Upper lobe of left lung (tissue), 6 donors: ENCODE results near the gene KIF13A. TPM values are rescaled to one million over a fixed set of nuclear protein-coding genes. Genes with fewer than 3 reads are reported as not detected.

Source experiments
- ATAC-seq, 2 donors: fragments of 200-7000 bp; cut with Tn5 transposase; one replicate each; pipeline ENCODE4 v1.9.1; 2022; ENCODE audit warnings: mild to moderate bottlenecking in 2 of 2, moderate library complexity in 2 of 2; ENCODE audit not compliant: low FRiP score in 2 of 2
- DNase-seq, 2 donors: peaks; one replicate each; pipeline ENCODE4 v3.0.0-alpha.2; 2019 to 2020
- H3K27ac ChIP-seq, 4 donors: fragments of 200-600 bp; sonication (generic); one replicate each; pipeline ENCODE4 v1.5.1; 2016 to 2019
- H3K27me3 ChIP-seq, 4 donors: fragments of 200-600 bp; sonication (generic); one replicate each; pipeline ENCODE4 v1.5.1; 2017 to 2019
- H3K36me3 ChIP-seq, 4 donors: fragments of 200-600 bp; sonication (generic); one replicate each; pipeline ENCODE4 v1.5.1; 2016 to 2019
- H3K4me1 ChIP-seq, 4 donors: fragments of 200-600 bp; sonication (generic); one replicate each; pipeline ENCODE4 v1.5.1; 2018 to 2019
- H3K4me3 ChIP-seq, 4 donors: fragments of 200-600 bp; sonication (generic); one replicate each; pipeline ENCODE4 v1.5.1; 2017 to 2019; ENCODE audit warnings: mild to moderate bottlenecking in 2 of 4, moderate library complexity in 1 of 4
- H3K9me3 ChIP-seq, 4 donors: fragments of 200-600 bp; sonication (generic); one replicate each; pipeline ENCODE4 v1.5.1; 2018 to 2019
- EP300 ChIP-seq, 4 donors: sonication (generic); formaldehyde crosslinking; IDR thresholded peaks; one replicate each; pipeline ENCODE4 v1.5.1; 2017; ENCODE audit warnings: antibody characterized with exemption in 4 of 4, control low read depth in 2 of 4
- POLR2A ChIP-seq, 4 donors: fragments of 450-650 bp; IDR thresholded peaks; one replicate each; pipeline ENCODE4 v1.5.1; 2016 to 2017; ENCODE audit warnings: antibody characterized with exemption in 4 of 4, mild to moderate bottlenecking in 2 of 4
- POLR2AphosphoS5 ChIP-seq, 2 donors: sonication (generic); formaldehyde crosslinking; IDR thresholded peaks; one replicate each; pipeline ENCODE4 v1.5.1; 2017; ENCODE audit warnings: antibody characterized with exemption in 2 of 2
- WGBS, 2 donors: methylation state at CpG; one replicate each; pipeline ENCODE4 v1.1.5; 2017 to 2018; 5-methylcytosine and 5-hydroxymethylcytosine counted together
- total RNA-seq, 6 donors: library from RNA; depleted of rRNA in 4 of 6; stranded (reverse); fragments of >200 nt in 4 of 6; gene quantifications; one replicate each; pipeline versions ENCODE4 v1.1.0 to v1.2.1, GENCODE V29; 2016 to 2021
- TF ChIP-seq, protein P1 (sequence below), 6 experiments: fragments of 450-650 bp in 4 of 6; fragments of 200-600 bp in 2 of 6; sonication (generic) in 2 of 6; IDR thresholded peaks; one replicate each; pipeline ENCODE4 v1.5.1; 2016 to 2019; ENCODE audit warnings: antibody characterized with exemption in 6 of 6
- donor health status: DM: no; HTN: no; CAD: no; lungs with moderate emphysema.
- donor health status: DM: no; HTN: yes; CAD: no; lungs with severe emphysema.

The KIF13A gene
- total RNA-seq, 6 donors from 2014 or later, result 35.8 to 59.9 (median 49.0) TPM

- Histone ChIP-seq H3K9me3 (no peaks in the 10 kb centered on the region), H3K27me3 (no peaks in the 10 kb centered on the region), H3K36me3 (no peaks in the 10 kb centered on the region), H3K4me3 (no peak overlapping the region), H3K4me1 (peaks cover 38 to 68% (median 54%) of the 10 kb centered on the region in 4 donors), H3K27ac (peak overlapping the region; percentile 46 to 76 (median 66))
- ATAC-seq (peak; percentile 89 to 90), DNase-seq (peak in 1 of 2 donors; percentile 56)
- TF ChIP-seq, protein P1, sequence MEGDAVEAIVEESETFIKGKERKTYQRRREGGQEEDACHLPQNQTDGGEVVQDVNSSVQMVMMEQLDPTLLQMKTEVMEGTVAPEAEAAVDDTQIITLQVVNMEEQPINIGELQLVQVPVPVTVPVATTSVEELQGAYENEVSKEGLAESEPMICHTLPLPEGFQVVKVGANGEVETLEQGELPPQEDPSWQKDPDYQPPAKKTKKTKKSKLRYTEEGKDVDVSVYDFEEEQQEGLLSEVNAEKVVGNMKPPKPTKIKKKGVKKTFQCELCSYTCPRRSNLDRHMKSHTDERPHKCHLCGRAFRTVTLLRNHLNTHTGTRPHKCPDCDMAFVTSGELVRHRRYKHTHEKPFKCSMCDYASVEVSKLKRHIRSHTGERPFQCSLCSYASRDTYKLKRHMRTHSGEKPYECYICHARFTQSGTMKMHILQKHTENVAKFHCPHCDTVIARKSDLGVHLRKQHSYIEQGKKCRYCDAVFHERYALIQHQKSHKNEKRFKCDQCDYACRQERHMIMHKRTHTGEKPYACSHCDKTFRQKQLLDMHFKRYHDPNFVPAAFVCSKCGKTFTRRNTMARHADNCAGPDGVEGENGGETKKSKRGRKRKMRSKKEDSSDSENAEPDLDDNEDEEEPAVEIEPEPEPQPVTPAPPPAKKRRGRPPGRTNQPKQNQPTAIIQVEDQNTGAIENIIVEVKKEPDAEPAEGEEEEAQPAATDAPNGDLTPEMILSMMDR (IDR thresholded peaks at IDR 0.05), result no peak
- TF ChIP-seq POLR2AphosphoS5 (IDR thresholded peaks at IDR 0.05), result peak; percentile 66 to 76
- WGBS, 2 donors, result 12 to 25% methylated on average over 5 of the region's 5 CpGs
Observed at GRCh38 chr6:17932330-17932852, 55.0 kb downstream of the KIF13A start.

DNA sequence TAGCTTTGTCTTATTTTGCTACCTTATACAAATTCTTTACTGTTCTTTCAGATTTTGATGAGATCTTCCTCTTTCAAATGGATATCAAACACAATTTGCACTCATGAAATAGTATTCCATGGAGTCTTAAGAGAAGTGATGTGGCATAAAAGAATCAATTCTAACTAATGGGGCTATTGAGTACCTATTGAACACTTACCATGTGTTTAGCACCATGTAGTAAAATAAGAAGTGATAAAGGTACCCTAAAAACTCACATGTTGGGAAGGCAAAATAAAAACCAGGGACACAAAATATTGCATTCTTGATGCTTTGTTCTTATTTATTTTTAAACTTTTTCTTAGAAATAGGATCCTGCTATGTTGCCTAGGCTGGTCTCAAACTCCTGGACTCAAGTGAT is 56.2 kb downstream of the KIF13A start:
- Histone ChIP-seq H3K36me3 (no peaks in the 10 kb centered on the region), H3K27me3 (no peaks in the 10 kb centered on the region), H3K9me3 (no peaks in the 10 kb centered on the region), H3K27ac (peak overlapping the region; percentile 46 to 76 (median 60)), H3K4me1 (peaks cover 38 to 68% (median 51%) of the 10 kb centered on the region in 4 donors), H3K4me3 (no peak overlapping the region)
- no peak for TF ChIP-seq EP300 (IDR thresholded peaks at IDR 0.05)
- TF ChIP-seq, protein P1 (IDR thresholded peaks at IDR 0.05), result no peak
- no peak for TF ChIP-seq POLR2AphosphoS5 (IDR thresholded peaks at IDR 0.05)
- TF ChIP-seq POLR2A (IDR thresholded peaks at IDR 0.05), result no peak
- DNase-seq (no peak), ATAC-seq (no peak)

- H3K36me3 ChIP-seq, result no peaks in the 10 kb centered on the region
- H3K4me3 ChIP-seq, result no peak overlapping the region
- peaks cover 38 to 68% (median 49%) of the 10 kb centered on the region in 4 donors for H3K4me1 ChIP-seq
- no peak for DNase-seq
- 52 to 61% methylated on average over 5 of the region's 5 CpGs for WGBS, 2 donors
- ATAC-seq, result peak in 1 of 2 donors; percentile 14
- TF ChIP-seq, protein P1 (IDR thresholded peaks at IDR 0.05), result no peak
- TF ChIP-seq POLR2AphosphoS5 (IDR thresholded peaks at IDR 0.05), result peak in 1 of 2 donors; percentile 12
- H3K27ac ChIP-seq, result peak overlapping the region; percentile 52 to 76 (median 62)
- no peaks in the 10 kb centered on the region for H3K27me3 ChIP-seq
- H3K9me3 ChIP-seq, result no peaks in the 10 kb centered on the region
Observed at GRCh38 chr6:17930321-17930993, 57.0 kb downstream of the KIF13A start.

DNA sequence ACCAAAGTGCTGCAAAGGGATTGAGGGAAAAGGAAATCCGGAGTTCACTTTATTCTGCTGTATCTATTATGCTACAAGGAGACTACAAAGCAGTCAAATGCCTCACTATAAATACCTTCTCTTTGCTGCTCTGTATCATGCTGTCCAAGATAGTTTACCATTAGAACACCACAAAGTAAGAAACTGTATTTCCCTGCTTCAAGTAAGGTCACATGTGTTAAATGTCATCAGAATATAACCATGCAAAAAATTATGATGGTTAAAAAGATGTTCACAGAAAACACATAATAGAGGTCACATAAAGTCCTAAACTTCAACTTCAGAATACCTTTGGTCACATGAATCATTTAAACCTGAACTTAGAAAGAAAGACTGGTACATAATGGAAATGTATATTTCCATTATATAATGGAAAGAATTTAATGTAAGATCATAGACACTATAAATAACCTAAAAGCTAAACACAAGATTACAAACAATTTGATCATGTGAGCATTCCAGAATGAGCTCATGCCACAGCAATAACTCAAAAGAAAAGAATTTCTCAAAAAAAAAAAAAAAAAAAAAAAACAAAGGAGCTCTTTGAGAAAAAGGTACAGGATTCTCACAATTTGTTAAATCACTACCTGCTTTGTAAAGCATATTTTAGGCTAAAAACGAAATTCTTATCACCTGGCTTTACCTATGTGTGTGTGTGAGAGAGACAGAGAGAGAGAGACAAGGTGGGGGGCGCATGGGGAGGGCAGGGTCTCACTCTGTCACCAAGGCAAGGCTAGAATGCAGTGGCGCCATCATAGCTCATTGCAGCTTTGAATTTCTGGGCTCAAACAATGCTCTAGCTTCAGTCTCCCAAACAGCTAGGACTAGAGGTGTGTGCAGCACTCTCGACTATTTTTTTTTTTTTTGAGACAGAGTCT is 58.7 kb downstream of the KIF13A start:
- 75 to 80% methylated on average over 5 of the region's 5 CpGs for WGBS, 2 donors
- H3K27ac ChIP-seq, result peak overlapping the region; percentile 37 to 76 (median 58)

More for the DNA sequence above, 58.7 kb downstream of the KIF13A start:
- DNase-seq, result no peak
- no peak for ATAC-seq
- no peaks in the 10 kb centered on the region for H3K36me3 ChIP-seq
- peaks cover 36 to 73% (median 50%) of the 10 kb centered on the region in 4 donors for H3K4me1 ChIP-seq
- H3K4me3 ChIP-seq, result no peak overlapping the region
- TF ChIP-seq POLR2A (IDR thresholded peaks at IDR 0.05), result no peak
- no peak for TF ChIP-seq POLR2AphosphoS5 (IDR thresholded peaks at IDR 0.05)
- TF ChIP-seq, protein P1 (IDR thresholded peaks at IDR 0.05), result no peak
- no peak for TF ChIP-seq EP300 (IDR thresholded peaks at IDR 0.05)
- no peaks in the 10 kb centered on the region for H3K27me3 ChIP-seq
- no peaks in the 10 kb centered on the region for H3K9me3 ChIP-seq
